IPS DF 4.7 (cell line): ENCODE results near the gene CAPRIN2.

Source experiments
- DNase-seq: peaks from one replicate; pipeline ENCODE4 v3.0.0-alpha.2; 2013; ENCODE audit warnings: low spot score; ENCODE audit errors: extremely low read depth

The CAPRIN2 gene

DNA sequence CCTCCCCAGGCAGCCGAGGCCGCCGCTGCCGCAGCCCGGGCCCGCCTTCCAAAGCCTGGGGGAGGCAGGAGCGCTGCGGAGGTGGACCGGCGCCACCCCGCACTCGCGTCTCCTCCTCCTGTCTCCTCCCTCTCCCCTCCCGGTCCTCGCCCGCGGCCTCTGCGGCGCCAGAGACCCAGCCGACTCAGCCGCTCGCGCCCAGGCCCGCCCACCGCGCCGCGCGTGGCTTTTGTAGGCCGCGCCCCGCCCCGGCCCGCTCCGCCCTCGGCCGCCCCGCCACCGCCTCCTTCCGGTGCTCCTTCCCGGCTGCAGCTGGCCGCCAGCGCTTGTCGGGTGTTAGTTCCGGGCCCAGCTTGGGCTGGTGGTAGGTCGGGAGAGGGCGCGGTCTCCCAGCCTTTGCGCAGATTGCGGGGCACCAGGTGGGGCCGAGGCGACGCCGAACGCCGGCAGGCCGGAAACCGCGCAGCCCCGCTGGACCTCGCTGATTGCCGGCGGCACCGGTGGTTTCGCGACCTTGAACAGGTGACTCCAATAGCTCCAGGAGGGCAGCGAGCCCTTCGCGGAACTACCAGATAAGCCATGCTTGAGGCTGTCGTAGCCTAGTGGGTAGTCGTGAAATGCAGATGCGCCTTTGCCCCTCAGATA is at the start of gene CAPRIN2:
Gene CAPRIN2 (minus strand): TSS at position 202 of the 645 bp plus-strand sequence. CDS start 1,431 bp downstream, outside the sequence.
- peak; percentile 79 for DNase-seq

DNA sequence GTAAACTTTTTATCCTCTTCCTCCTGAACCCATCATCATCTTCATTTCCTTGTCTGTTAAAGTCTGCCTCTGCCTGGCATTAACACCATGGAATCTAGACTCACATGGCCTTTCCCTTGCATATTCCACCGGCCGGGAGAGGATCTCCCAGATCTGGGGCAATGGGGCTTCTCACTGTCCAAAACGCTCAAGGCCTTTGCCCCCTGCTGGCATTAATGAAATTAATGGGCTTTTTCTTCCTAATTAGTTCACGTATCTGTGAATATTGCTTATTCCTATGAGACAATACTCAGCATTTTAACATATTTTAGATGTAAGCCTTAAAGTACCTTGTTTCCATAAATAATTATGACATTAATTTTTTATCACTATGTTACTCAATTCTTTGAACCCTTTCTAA is 42.9 kb upstream of the CAPRIN2 start:
- no peak for DNase-seq

DNA sequence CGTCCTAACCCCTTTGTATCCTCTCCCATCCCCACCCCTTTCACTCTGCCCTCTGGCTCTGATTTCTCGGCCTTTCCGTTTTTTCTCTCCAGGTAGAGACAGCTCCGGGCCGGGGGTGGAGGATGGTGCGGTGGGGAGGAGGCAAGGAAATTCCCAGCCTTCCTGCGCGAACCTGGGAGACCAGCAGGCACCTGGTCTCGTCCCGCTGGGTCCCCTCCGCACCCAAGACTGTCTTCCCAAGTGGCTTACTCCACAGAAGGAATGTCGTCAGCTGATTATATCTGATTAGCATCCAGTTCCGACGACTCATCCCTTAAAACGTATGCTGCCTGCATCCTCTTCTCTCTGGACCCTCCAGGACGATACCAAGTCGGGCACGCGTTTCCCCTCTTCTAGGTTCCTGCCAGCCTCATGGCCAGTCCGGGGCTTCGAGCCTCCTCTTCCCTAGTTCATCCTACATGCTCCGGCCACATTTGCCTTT is 42.2 kb upstream of the CAPRIN2 start:
- DNase-seq = no peak

DNA sequence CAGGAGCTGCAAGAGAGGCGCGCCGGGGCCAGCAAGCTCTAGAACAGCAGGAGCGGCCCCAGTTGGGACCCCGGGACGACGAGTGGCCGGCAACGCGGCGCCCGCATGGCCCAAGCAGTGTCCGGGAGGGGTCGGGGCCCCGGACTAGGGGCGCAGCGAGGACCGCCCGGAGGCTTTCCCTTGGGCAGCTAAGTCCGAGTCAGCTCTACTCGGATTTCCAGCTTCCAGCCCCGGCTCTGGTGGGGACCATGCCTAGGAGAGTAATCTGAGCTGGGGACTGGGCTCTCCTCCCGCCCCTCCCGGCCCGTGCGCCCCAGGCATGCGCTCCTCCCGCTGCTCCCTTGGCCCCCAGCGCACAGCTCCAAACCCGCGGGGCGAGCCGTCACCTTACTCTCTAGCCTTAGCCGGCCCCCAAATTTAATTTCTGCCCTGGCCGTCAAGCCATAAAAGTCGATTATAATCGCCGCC is 41.6 kb upstream of the CAPRIN2 start:
- no peak for DNase-seq

DNA sequence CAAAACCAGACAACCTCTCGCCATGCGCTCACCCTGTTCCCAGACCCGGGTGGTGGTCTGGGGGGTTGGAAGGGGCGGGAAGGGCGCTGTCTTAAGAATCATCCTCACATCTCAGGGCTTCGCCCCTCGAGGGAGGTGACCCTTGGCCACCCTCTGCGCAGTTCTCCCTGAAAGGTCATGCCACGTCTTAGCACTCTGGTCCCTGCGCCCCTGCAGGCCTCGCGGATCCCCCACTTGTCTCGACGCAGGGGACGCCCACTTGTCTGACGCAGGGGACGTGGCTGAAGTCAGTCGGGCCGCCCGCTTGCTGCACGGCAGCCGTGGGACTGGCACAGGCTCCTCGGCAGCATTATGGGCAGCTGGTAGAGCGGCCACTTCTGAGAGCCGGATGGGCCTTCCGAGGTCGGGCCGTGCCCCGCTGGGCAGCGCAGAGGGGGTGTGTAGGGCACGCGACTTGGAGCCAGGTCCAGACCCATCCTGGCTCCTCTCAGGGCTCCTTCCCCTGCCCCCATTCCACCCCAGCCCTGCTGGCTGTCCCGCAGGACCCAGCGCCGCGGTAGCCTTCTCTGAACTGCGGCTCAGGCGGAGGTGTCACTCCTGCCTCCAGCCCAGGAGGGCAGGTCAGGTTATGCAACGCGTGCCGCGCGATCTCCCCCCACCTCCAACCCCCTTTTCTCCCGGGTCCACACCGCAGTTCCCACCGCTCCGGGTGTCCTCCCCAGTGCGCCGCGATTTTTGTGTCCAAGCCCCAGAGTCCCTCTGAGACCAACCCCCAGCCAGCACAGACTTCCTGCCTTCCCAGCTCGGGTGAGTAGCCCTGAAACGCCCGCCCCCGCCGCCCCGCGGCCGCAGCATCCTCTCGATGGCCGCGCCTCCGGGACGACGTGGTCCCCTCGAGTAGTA is 40.9 kb upstream of the CAPRIN2 start:
- no peak for DNase-seq

DNA sequence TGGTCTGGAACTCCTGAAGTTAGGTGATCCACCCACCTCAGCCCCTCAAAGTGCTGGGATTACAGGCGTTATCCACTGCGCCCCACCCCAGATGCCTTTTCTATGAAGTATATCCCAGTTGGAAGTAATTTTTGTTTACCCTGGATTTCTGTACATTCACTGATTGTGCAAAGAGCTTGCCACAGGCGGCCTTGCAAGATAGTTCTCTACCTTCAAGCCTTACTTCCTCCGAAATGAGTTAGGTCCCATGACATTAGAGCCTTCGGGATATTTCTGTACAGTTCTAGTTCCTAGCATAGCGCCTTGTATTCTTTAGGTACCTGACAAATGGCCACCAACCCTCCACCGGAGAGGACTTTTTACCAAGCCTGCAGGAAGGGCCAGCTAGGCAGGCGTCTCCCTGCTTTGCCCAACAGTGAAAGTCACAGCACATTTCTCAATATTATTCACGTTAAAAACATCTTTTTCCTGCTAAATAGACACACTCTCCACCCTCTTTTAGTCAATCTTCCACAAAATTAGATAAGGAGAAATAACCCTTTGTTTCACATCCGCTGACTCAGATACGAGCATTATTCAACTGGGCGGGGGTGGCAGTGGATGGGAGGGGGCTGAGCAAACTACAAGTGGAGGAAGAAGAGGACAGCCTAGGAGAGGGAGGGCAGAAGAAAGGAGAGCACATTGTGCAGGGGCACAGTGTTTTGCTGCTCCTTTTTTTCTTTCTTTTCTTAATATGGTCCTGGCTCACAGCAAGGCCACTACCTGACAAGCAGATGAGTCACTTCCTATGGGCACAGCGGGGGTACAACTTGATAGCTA is 40.0 kb upstream of the CAPRIN2 start:
- DNase-seq = peak; percentile 92

DNA sequence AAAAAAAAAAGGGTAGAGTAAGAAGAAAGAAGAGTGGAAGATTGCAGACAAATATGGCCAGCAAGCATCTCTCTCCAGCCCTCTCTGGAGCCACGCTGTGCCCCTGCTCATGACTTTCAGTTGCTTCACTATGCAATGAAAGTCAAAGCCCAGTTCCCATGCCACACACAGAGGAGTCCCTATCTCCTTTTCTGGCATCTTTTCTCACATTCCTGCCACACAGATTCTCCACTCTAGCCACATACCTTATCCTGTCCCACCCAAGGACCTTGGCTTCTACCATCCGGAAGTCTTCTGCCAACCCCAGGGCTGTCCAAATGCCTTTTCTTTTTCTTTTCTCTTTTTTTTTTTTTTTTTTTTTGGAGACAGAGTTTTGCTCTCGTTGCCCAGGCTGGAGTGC is 39.3 kb upstream of the CAPRIN2 start:
- DNase-seq = no peak

- DNase-seq = no peak
Observed at GRCh38 chr12:30792648-30793499, 38.1 kb upstream of the CAPRIN2 start.

DNA sequence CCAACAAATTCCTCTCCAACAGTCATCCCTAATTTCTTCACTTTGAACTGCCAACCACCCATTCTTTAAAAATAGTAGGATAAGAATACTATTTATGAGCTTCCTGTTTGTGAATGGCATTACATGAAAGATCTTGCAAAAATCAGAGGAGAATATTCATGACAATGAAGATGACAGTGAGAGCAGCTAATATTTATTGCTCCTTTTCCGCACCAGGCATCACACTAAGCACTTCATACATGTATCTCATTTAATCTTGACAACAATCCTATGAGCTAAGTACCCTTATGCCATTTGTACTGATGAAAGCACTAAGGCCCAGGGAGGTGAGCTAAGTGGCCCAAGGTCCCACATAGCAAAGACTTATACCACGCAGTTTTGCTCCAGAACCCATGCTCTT is 37.3 kb upstream of the CAPRIN2 start:
- DNase-seq = no peak

- no peak for DNase-seq
Observed at GRCh38 chr12:30788754-30789153, 34.0 kb upstream of the CAPRIN2 start.

GRCh38 chr12:30785630-30786029 is 30.9 kb upstream of the CAPRIN2 start:
- DNase-seq = no peak

DNA sequence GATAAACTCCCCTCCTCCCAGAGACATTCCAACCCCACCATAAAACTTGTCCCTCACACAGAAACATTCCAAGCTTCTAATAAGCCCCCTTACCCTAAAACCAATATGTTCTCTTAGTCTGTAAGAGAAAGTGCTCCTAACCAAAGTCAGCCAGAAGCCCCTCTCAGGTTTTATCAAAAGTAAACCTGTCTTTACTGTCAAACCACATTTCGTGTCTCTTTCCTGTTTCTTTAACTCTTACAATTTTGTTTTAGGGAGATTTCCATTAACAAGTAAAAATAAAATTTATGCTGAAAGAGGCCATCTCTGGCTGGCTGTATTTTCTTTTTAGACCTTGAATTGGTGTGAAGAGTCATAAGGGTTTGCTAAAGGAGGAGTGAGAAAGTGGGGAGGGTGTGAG is 29.8 kb upstream of the CAPRIN2 start:
- DNase-seq = no peak

DNA sequence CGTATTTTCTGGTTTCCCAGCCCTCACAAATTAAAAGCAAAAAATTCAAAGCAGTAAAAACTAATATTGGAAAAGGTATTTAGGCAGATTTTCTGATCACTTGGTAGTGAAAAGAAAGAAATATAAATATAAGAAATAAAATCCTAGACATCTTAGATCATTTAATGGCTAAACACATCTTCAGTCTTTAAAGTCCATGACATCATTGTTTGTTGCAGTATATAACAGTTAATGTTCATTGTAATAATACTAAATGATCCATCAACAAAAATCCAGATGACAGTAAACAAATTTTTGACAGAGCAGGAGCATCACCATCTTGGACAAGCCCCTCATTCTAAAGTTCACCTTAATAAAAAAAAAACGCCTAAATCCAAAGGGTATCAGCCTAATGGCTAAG is 29.2 kb upstream of the CAPRIN2 start:
- no peak for DNase-seq

DNA sequence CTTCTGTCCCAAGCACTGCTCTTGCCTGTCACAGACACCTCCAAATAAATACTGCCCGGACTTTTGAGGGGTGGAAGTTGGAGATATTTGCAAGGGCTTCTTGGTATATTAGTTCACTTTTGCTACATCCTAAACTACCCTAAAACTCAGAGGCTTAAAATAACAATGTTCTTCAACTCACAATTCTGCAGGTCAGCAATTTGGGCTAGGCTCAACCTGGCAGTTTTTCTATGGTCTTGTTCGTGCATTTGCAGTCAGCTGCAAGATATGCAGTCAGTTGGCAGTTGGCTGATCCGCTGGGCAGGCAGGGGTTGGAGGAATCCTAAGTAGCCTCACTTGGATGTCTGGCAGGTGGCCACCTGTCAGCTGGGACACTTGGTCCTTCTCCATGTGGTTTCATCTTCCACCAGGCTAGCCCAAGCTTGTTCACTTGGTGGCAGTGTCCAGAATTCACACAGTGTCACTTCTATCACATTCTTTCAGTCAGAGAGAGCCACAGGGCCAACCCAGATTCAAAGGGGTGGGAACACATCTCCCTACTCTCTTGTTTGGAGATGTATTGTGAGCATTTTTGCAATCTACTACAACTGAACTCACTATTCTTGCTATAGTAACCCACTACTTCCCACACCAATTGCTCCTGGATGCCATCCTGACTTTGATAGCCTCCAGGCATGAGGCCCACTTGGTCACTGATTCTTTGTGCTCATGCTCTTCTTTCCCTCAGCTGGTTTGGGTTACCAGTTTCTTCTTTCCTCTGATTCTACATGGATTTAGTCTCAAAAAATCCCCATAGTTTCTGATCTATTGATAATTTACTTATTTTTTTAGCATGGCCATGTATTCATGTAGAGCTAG is 27.8 kb upstream of the CAPRIN2 start:
- DNase-seq = no peak

DNA sequence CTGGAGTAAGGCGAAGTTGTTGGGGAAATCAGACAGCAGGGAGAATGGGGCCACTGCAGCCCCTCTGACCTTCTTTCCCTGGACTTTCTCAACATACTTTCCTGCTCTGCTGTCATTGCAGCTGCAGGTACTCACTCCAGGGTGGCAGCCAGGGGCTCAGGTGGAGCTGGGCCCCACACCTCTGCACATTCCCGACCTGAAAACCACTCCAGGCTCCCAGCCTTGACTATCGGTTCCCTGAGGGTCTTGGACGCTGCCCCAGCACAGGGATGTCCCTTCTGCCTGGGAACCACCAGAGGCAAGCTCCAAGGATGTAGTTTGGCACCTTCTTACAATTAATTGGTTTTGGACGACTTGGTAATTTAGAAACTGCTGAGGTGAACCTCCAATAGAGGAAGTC is 24.8 kb upstream of the CAPRIN2 start:
- no peak for DNase-seq

- DNase-seq = no peak
Observed at GRCh38 chr12:30779178-30779577, 24.4 kb upstream of the CAPRIN2 start.

GRCh38 chr12:30774599-30774998 is 19.8 kb upstream of the CAPRIN2 start:
- DNase-seq = no peak

DNA sequence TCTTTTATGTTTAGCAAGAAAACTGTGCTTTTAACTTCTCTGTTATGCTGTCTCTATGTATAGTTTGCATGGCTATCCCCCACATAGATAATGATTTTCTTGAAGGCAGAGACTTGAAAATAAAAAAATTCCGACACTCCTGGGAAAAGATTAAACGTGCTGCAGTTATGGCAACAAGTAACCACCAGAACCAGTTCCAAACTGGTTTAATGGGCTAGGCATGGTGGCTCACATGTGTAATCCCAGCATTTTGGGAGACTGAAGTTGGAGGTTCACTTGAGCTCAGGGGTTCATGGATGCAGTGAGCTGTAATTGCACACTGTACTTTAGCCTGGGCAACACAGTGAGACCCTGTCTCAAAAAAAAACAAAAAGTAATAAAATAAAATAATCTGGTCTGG is 15.1 kb upstream of the CAPRIN2 start:
- no peak for DNase-seq

- DNase-seq = no peak
Observed at GRCh38 chr12:30764251-30764650, 9.5 kb upstream of the CAPRIN2 start.

GRCh38 chr12:30763053-30763452 is 8.3 kb upstream of the CAPRIN2 start:
- DNase-seq = no peak
